ENCODE results near the gene IFITM1. TPM values are rescaled to one million over a fixed set of nuclear protein-coding genes. Genes with fewer than 3 reads are reported as not detected.
"Not testable (repeated sequence)": the region's sequence is repeated elsewhere in the genome, so short reads cannot be mapped to it uniquely, and the experiment has no call there.

Gene IFITM1
- total and polyA plus RNA-seq, 2 of the 8 experiments (the other 6 are each of a cell fraction or from before 2014, with no cell fraction given), result 394 to 1,464 TPM

- not testable (repeated sequence) for H3K27ac ChIP-seq (ENCODE audit: low read depth, low read length); H2BK20ac ChIP-seq (ENCODE audit: low read length); H2BK5ac ChIP-seq (ENCODE audit: low read depth, low read length); H2BK120ac ChIP-seq (replicated peaks; ENCODE audit: low read depth, low read length); H3K9ac ChIP-seq (replicated peaks in 1 of 4; ENCODE audit: extremely low read depth in 1 of 4, low read depth in 3 of 4, low read length in 3 of 4); H4K91ac ChIP-seq (replicated peaks; ENCODE audit: insufficient read length, low read length); H3K79me2 ChIP-seq (ENCODE audit: control insufficient read depth in 1 of 2, insufficient read depth in 2 of 2, low read length in 2 of 2); H3K14ac ChIP-seq (ENCODE audit: insufficient read length); DNase-seq (ENCODE audit: low read depth in 1 of 2, low spot score in 2 of 2); H4K8ac ChIP-seq (ENCODE audit: extremely low read depth, insufficient read depth, low read length); H2BK15ac ChIP-seq (ENCODE audit: low read length); H3K4me1 ChIP-seq (replicated peaks in 1 of 4; ENCODE audit: control insufficient read depth in 3 of 4, insufficient read depth in 4 of 4, low read length in 3 of 4); H3K18ac ChIP-seq (ENCODE audit: extremely low read depth, low read length); H3K23ac ChIP-seq (ENCODE audit: insufficient read length); H3K4me2 ChIP-seq (ENCODE audit: insufficient read depth in 1 of 2, low read depth in 2 of 2, low read length in 2 of 2); H3K79me1 ChIP-seq (ENCODE audit: low read depth, low read length); FAIRE-seq; H3K23me2 ChIP-seq (ENCODE audit: low read depth, low read length); H4K5ac ChIP-seq (ENCODE audit: insufficient read length, low read depth, low read length); H3K56ac ChIP-seq (replicated peaks; ENCODE audit: insufficient read length, low read depth, low read length); H2BK12ac ChIP-seq (ENCODE audit: low read depth, low read length); H3K4ac ChIP-seq (replicated peaks; ENCODE audit: insufficient read length, low read depth, low read length); H3K4me3 ChIP-seq (ENCODE audit: extremely low read depth in 1 of 4, insufficient read depth in 2 of 4, low read depth in 3 of 4, low read length in 4 of 4); H4K20me1 ChIP-seq (replicated peaks in 1 of 2; ENCODE audit: control insufficient read depth in 1 of 2, insufficient read depth in 2 of 2, low read length in 2 of 2); H3K36me3 ChIP-seq (ENCODE audit: control insufficient read depth in 2 of 4, insufficient read depth in 4 of 4, low read length in 3 of 4); H2AFZ ChIP-seq (ENCODE audit: low read length); H2AK5ac ChIP-seq (ENCODE audit: low read depth, low read length); H3K27me3 ChIP-seq (replicated peaks in 1 of 4; ENCODE audit: control insufficient read depth in 3 of 4, extremely low read depth in 1 of 4, insufficient read depth in 3 of 4, low read length in 3 of 4)
- peaks cover 16 to 20% of the 10 kb centered on the region in 2 experiments; a peak in 3 of 4 replicates for H3K9me3 ChIP-seq (ENCODE audit: insufficient read depth in 2 of 2, low read depth in 1 of 2, low read length in 1 of 2)
- CTCF ChIA-PET (ENCODE audit: partially characterized antibody), result interaction anchor here (0.6 to 13.4 kb wide), 54 partner anchors 8 to 1465 kb away, joined by 3 to 212 read pairs (median 6); partner anchors contain the start of genes BET1L, IFITM2, NLRP6 and PTDSS2
- WGBS, 2 experiments (ENCODE audit: extremely low coverage in 1 of 2, insufficient coverage in 1 of 2, insufficient read length in 1 of 2, insufficient replicate concordance in 2 of 2, low coverage in 1 of 2, low lambda C conversion rate in 2 of 2, missing lambda C conversion rate in 1 of 2), result 93% methylated on average over 22 of the region's 22 CpGs; no CpG with 5 or more reads in 1 of the 2 experiments
- POLR2A ChIA-PET (ENCODE audit: partially characterized antibody), result interaction anchor here (0.6 to 2.0 kb wide), 18 partner anchors 8 to 169 kb away, joined by 3 to 6 read pairs (median 4); partner anchors contain the start of gene NLRP6
Measured at GRCh38 chr11:363443-363805, 49.6 kb downstream of the IFITM1 start.
